H9 (cell line): ENCODE results near the gene BAZ2A. TPM values are rescaled to one million over a fixed set of nuclear protein-coding genes. Genes with fewer than 3 reads are reported as not detected.

ENCODE experiments used
- DNase-seq: peaks from one replicate; pipeline ENCODE4 v3.0.0-alpha.2; 2017
- H2AFZ ChIP-seq: one replicate; pipeline ENCODE4 v1.6.1; 2013; ENCODE audit warnings: mild to moderate bottlenecking, low read length, control low read depth, moderate library complexity
- H2AK5ac ChIP-seq: 2 replicates; pipeline ENCODE4 v1.6.1; 2013; ENCODE audit warnings: low read length, control low read depth, mixed read lengths; ENCODE audit not compliant: insufficient read length
- H2BK120ac ChIP-seq: one replicate; pipeline ENCODE4 v1.6.1; 2013; ENCODE audit warnings: low read depth, mild to moderate bottlenecking, low read length, control low read depth, inconsistent platforms; ENCODE audit not compliant: poor library complexity, severe bottlenecking
- H2BK12ac ChIP-seq: 2 replicates; pipeline ENCODE4 v1.6.1; 2013; ENCODE audit warnings: low read length, control low read depth, mixed read lengths, low read depth; ENCODE audit not compliant: insufficient read length
- H2BK15ac ChIP-seq: 2 replicates; pipeline ENCODE4 v1.6.1; 2013; ENCODE audit warnings: low read depth, low read length, control low read depth
- H2BK20ac ChIP-seq: one replicate; pipeline ENCODE4 v1.6.1; 2013; ENCODE audit warnings: low read depth, mild to moderate bottlenecking, low read length, control low read depth, inconsistent platforms; ENCODE audit not compliant: poor library complexity, severe bottlenecking
- H2BK5ac ChIP-seq: 2 replicates; pipeline ENCODE4 v1.6.1; 2013; ENCODE audit warnings: low read length, control low read depth, mixed read lengths; ENCODE audit not compliant: insufficient read length
- H3K14ac ChIP-seq: 2 replicates; pipeline ENCODE4 v1.6.1; 2013; ENCODE audit warnings: low read length, control low read depth; ENCODE audit not compliant: insufficient read depth
- H3K18ac ChIP-seq: 2 replicates; pipeline ENCODE4 v1.6.1; 2013; ENCODE audit warnings: low read depth, mild to moderate bottlenecking, mixed read lengths, low read length, control low read depth; ENCODE audit not compliant: insufficient read length
- H3K23ac ChIP-seq: 2 replicates; pipeline ENCODE4 v1.6.1; 2013; ENCODE audit warnings: low read length, control low read depth, mixed read lengths, low read depth; ENCODE audit not compliant: insufficient read length
- H3K23me2 ChIP-seq: 2 replicates; pipeline ENCODE4 v1.6.1; 2013; ENCODE audit warnings: low read depth, mild to moderate bottlenecking, mixed read lengths, low read length, control low read depth; ENCODE audit not compliant: insufficient read length, poor library complexity, severe bottlenecking
- H3K27ac ChIP-seq: 2 replicates; pipeline ENCODE4 v1.5.1; 2013; ENCODE audit warnings: low read length, control low read depth, mixed read lengths, low read depth; ENCODE audit not compliant: insufficient read length
- H3K27me3 ChIP-seq: 2 replicates; pipeline ENCODE4 v1.6.1; 2013; ENCODE audit warnings: low read length, control low read depth, inconsistent platforms; ENCODE audit not compliant: insufficient read depth
- H3K4ac ChIP-seq: 2 replicates; pipeline ENCODE4 v1.6.1; 2013; ENCODE audit warnings: low read depth, mild to moderate bottlenecking, control low read depth, inconsistent platforms, low read length, moderate library complexity
- H3K4me1 ChIP-seq: 2 replicates; pipeline ENCODE4 v1.6.1; 2013; ENCODE audit warnings: low read length, control low read depth, inconsistent platforms; ENCODE audit not compliant: insufficient read depth
- H3K4me2 ChIP-seq: 2 replicates; pipeline ENCODE4 v1.6.1; 2013; ENCODE audit warnings: low read length, control low read depth, mixed read lengths; ENCODE audit not compliant: insufficient read length, insufficient read depth
- H3K56ac ChIP-seq: 2 replicates; pipeline ENCODE4 v1.6.1; 2013; ENCODE audit warnings: low read depth, mild to moderate bottlenecking, mixed read lengths, low read length, control low read depth; ENCODE audit not compliant: insufficient read length
- H3K79me1 ChIP-seq: 2 replicates; pipeline ENCODE4 v1.6.1; 2013; ENCODE audit warnings: low read depth, mild to moderate bottlenecking, moderate library complexity, low read length, control low read depth, inconsistent platforms; ENCODE audit not compliant: insufficient read depth, poor library complexity, severe bottlenecking
- H3K79me2 ChIP-seq: 2 replicates; pipeline ENCODE4 v1.6.1; 2013; ENCODE audit warnings: low read length, control low read depth, inconsistent platforms; ENCODE audit not compliant: insufficient read depth
- H3K9ac ChIP-seq: 2 replicates; pipeline ENCODE4 v1.6.1; 2013; ENCODE audit warnings: low read length, control low read depth, mixed read lengths; ENCODE audit not compliant: insufficient read length; ENCODE audit errors: extremely low read depth
- H3K9me3 ChIP-seq: one replicate; pipeline ENCODE4 v1.6.1; 2013; ENCODE audit warnings: low read depth, low read length, inconsistent platforms; ENCODE audit not compliant: control insufficient read depth
- H3T11ph ChIP-seq: one replicate; pipeline ENCODE4 v1.6.1; 2013; ENCODE audit warnings: mild to moderate bottlenecking, low read length, control low read depth, inconsistent platforms
- H4K20me1 ChIP-seq: one replicate; pipeline ENCODE4 v1.6.1; 2013; ENCODE audit not compliant: control insufficient read depth, insufficient read length, insufficient read depth
- H4K5ac ChIP-seq: 2 replicates; pipeline ENCODE4 v1.6.1; 2013; ENCODE audit warnings: low read depth, mild to moderate bottlenecking, mixed read lengths, low read length, control low read depth; ENCODE audit not compliant: insufficient read length
- H4K8ac ChIP-seq: replicated peaks from 2 replicates; pipeline ENCODE4 v1.6.1; 2013; ENCODE audit warnings: low read length, control low read depth, mixed read lengths, low read depth; ENCODE audit not compliant: insufficient read length
- H4K91ac ChIP-seq: 2 replicates; pipeline ENCODE4 v1.6.1; 2013; ENCODE audit warnings: low read depth, mild to moderate bottlenecking, moderate library complexity, mixed read lengths, low read length, control low read depth; ENCODE audit not compliant: insufficient read length
- H3K27ac Mint-ChIP-seq, 3 experiments: 2 replicates in 2 of 3; 3 replicates in 1 of 3; pipeline ENCODE4 v1.8.0; 2020 to 2021; ENCODE audit warnings: mixed read lengths in 3 of 3, mild to moderate bottlenecking in 1 of 3, moderate library complexity in 1 of 3
- H3K27me3 Mint-ChIP-seq: 2 replicates; pipeline ENCODE4 v1.8.0; 2021; ENCODE audit warnings: low read depth, mild to moderate bottlenecking, moderate library complexity, mixed read lengths
- H3K36me3 Mint-ChIP-seq, 3 experiments: 2 replicates in 2 of 3; 3 replicates in 1 of 3; pipeline ENCODE4 v1.8.0; 2020 to 2021; ENCODE audit warnings: low read depth in 3 of 3, mixed read lengths in 3 of 3; ENCODE audit not compliant: insufficient read depth in 1 of 3
- H3K4me1 Mint-ChIP-seq, 2 experiments: 2 replicates each; pipeline ENCODE4 v1.8.0; 2020; ENCODE audit warnings: mixed read lengths in 2 of 2
- H3K4me3 Mint-ChIP-seq, 2 experiments: 2 replicates in 1 of 2; 3 replicates in 1 of 2; pipeline ENCODE4 v1.8.0; 2020 to 2021; ENCODE audit warnings: mild to moderate bottlenecking in 2 of 2, mixed read lengths in 2 of 2, moderate library complexity in 1 of 2
- H3K9me3 Mint-ChIP-seq, 2 experiments: 2 replicates in 1 of 2; 3 replicates in 1 of 2; pipeline ENCODE4 v1.8.0; 2020; ENCODE audit warnings: mild to moderate bottlenecking in 2 of 2, mixed read lengths in 2 of 2, moderate library complexity in 1 of 2
- WGBS: extraction: QIAGEN DNeasy Blood & Tissue Kit; methylation state at CpG from one replicate; pipeline ENCODE4 v1.1.7; 2013; ENCODE audit warnings: missing lambda C conversion rate, low lambda C conversion rate, mixed read lengths; ENCODE audit not compliant: insufficient read length; ENCODE audit errors: extremely low coverage; 5-methylcytosine and 5-hydroxymethylcytosine counted together
- total RNA-seq: library from RNA; stranded (reverse); gene quantifications from 2 replicates; pipeline ENCODE4 v1.2.1, GENCODE V29; 2021
- TF ChIP-seq, protein P1 (sequence below): fragments of 200-600 bp; sonication (generic); conservative IDR thresholded peaks from 3 replicates; pipeline ENCODE4 v1.8.0; 2021; ENCODE audit warnings: antibody characterized with exemption, mild to moderate bottlenecking

The BAZ2A gene
- total RNA-seq, 1 experiment from 2014 or later, result 108 TPM

DNA sequence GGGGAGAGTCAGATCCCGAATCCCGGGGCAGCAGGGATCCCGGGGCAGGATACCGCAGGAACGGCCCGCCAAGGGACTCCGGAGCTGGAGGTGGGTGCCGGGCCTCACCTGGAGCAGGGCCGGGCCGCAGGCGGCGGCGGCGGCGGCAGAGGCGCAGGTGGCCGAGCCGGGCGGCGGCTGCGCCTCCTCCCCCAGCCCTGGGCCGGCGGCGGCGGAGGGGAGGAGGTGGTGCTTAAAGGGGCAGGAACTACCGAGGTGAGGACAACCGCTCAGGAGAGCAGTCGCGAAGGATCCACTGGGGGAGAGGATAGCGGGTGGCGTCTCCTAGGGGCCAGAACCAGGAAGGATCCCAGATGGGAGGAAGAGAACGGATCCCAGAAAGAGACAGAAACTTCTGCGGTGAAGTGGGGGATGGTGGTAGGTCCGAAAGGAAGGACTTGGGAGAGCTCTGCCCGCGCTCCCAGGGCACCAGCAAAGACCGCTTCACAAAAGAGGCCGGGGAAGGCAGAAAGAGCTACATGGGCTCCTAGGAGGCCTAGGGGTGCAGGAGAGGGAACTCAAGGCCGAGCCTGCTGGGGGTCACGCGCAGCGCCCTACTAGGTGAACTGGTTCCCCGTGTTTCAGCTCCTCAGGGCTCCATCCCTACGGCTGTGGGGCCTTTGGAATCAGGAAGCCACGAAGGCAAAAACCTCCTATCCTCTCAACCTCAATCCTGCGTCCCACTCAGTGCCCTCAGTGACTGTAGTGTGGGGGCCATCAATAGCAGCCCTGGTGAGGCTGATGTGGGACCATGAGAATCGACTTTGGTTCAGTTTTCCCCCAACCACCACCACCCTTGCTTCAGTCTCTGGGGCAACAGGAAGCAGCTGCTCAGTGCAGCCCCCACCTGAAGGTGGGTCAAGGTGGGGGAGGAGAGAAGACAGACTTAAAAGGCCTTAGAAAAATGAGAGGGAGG lies 5.0 kb upstream of the BAZ2A start:
- Histone ChIP-seq H3K4me2 (peak overlapping the region; percentile 90), H3T11ph (no peak overlapping the region), H2BK15ac (no peak overlapping the region), H2BK5ac (no peak overlapping the region), H4K5ac (no peak overlapping the region), H4K8ac (no peak overlapping the region), H2AK5ac (no peak overlapping the region), H3K18ac (peak overlapping the region; percentile 70), H3K79me2 (0 out of 2 replicates have a peak, but pooled peaks cover 1% of the 10 kb centered on the region), H2BK120ac (no peak overlapping the region), H3K27me3 (no peaks in the 10 kb centered on the region), H3K4ac (no peak overlapping the region), H3K4me1 (peaks cover 14% of the 10 kb centered on the region; the same call in 1 of the 2 replicates), H4K20me1 (no peaks in the 10 kb centered on the region), H2BK20ac (no peak overlapping the region), H2AFZ (no peak overlapping the region), H3K79me1 (no peaks in the 10 kb centered on the region), H3K14ac (peak overlapping the region; percentile 76), H3K27ac (no peak overlapping the region), H3K23me2 (peaks cover 25% of the 10 kb centered on the region), H3K9ac (peak overlapping the region; percentile 55), H3K23ac (no peak overlapping the region), H2BK12ac (no peak overlapping the region), H3K56ac (no peak overlapping the region), H4K91ac (no peak overlapping the region), H3K9me3 (no peaks in the 10 kb centered on the region)
- TF ChIP-seq, protein P1, sequence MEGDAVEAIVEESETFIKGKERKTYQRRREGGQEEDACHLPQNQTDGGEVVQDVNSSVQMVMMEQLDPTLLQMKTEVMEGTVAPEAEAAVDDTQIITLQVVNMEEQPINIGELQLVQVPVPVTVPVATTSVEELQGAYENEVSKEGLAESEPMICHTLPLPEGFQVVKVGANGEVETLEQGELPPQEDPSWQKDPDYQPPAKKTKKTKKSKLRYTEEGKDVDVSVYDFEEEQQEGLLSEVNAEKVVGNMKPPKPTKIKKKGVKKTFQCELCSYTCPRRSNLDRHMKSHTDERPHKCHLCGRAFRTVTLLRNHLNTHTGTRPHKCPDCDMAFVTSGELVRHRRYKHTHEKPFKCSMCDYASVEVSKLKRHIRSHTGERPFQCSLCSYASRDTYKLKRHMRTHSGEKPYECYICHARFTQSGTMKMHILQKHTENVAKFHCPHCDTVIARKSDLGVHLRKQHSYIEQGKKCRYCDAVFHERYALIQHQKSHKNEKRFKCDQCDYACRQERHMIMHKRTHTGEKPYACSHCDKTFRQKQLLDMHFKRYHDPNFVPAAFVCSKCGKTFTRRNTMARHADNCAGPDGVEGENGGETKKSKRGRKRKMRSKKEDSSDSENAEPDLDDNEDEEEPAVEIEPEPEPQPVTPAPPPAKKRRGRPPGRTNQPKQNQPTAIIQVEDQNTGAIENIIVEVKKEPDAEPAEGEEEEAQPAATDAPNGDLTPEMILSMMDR, result peak; percentile 50; the same call in 2 of the 3 replicates
- peak; percentile 85 for DNase-seq
- no peaks in the 10 kb centered on the region for H3K27me3 Mint-ChIP-seq
- peak overlapping the region; percentile 92 to 95 for H3K4me3 Mint-ChIP-seq
- peaks cover 22 to 31% (median 25%) of the 10 kb centered on the region in 3 experiments; a peak in 6 of 7 replicates for H3K36me3 Mint-ChIP-seq
- H3K27ac Mint-ChIP-seq, result peak overlapping the region; percentile 98 to 99 (median 98)
- peaks cover 0 to 6% of the 10 kb centered on the region in 2 experiments; a peak in 1 of 5 replicates for H3K9me3 Mint-ChIP-seq
- H3K4me1 Mint-ChIP-seq, result peaks cover 70% of the 10 kb centered on the region in 2 experiments
- WGBS, result no CpG with 5 or more reads among the region's 47 CpGs
